NCI-H128 (cell line): ENCODE data around the gene CTXN3.
"Not testable (repeated sequence)": the region's sequence is repeated elsewhere in the genome, so short reads cannot be mapped to it uniquely, and the experiment has no call there.

Experiments used
- DNase-seq: peaks from one replicate; lab custom pipeline; 2025; ENCODE audit not compliant: unreplicated experiment; lab: John Stamatoyannopoulos, UW

The CTXN3 gene

GRCh38 chr5:127650649-127651048 is 1.8 kb downstream of the CTXN3 start:
- no peak for DNase-seq

GRCh38 chr5:127652952-127653611 is 4.2 kb downstream of the CTXN3 start:
- DNase-seq: no peak

GRCh38 chr5:127656825-127657224 is 7.9 kb downstream of the CTXN3 start:
- DNase-seq: no peak

- DNase-seq: no peak
These were observed 11.3 kb downstream of the CTXN3 start for GRCh38 chr5:127660047-127660733.

- no peak for DNase-seq
These were observed 15.2 kb downstream of the CTXN3 start for GRCh38 chr5:127664093-127664492.

GRCh38 chr5:127665641-127666040 is 16.8 kb downstream of the CTXN3 start:
- no peak for DNase-seq

- no peak for DNase-seq
These were observed 17.3 kb downstream of the CTXN3 start for GRCh38 chr5:127666043-127666716.

GRCh38 chr5:127667926-127668325 is 19.0 kb downstream of the CTXN3 start:
- no peak for DNase-seq

- DNase-seq: no peak
These were observed 22.3 kb downstream of the CTXN3 start for GRCh38 chr5:127671218-127671617.

- DNase-seq: no peak
These were observed 24.4 kb downstream of the CTXN3 start for GRCh38 chr5:127673117-127673800.

- DNase-seq: not testable (repeated sequence)
These were observed 28.1 kb downstream of the CTXN3 start for GRCh38 chr5:127676951-127677350.

- DNase-seq: not testable (repeated sequence)
These were observed 30.9 kb downstream of the CTXN3 start for GRCh38 chr5:127679691-127680330.

- no peak for DNase-seq
These were observed 31.7 kb downstream of the CTXN3 start for GRCh38 chr5:127680595-127680994.

GRCh38 chr5:127683008-127683407 is 34.1 kb downstream of the CTXN3 start:
- no peak for DNase-seq

GRCh38 chr5:127684726-127685467 is 36.0 kb downstream of the CTXN3 start:
- no peak for DNase-seq

GRCh38 chr5:127685662-127686061 is 36.8 kb downstream of the CTXN3 start:
- DNase-seq: no peak

GRCh38 chr5:127686424-127686823 is 37.5 kb downstream of the CTXN3 start:
- no peak for DNase-seq

- DNase-seq: no peak
These were observed 45.8 kb downstream of the CTXN3 start for GRCh38 chr5:127694518-127695171.

GRCh38 chr5:127695346-127695745 is 46.5 kb downstream of the CTXN3 start:
- DNase-seq: no peak

GRCh38 chr5:127696683-127697082 is 47.8 kb downstream of the CTXN3 start:
- DNase-seq: no peak
